ENCODE data around the gene LMF1. TPM values are rescaled to one million over a fixed set of nuclear protein-coding genes. Genes with fewer than 3 reads are reported as not detected.

Gene LMF1
- polyA plus RNA-seq, 1 donor (not counting 4 experiments of a cell fraction or from before 2014, with no cell fraction given), result 3.1 TPM

DNA sequence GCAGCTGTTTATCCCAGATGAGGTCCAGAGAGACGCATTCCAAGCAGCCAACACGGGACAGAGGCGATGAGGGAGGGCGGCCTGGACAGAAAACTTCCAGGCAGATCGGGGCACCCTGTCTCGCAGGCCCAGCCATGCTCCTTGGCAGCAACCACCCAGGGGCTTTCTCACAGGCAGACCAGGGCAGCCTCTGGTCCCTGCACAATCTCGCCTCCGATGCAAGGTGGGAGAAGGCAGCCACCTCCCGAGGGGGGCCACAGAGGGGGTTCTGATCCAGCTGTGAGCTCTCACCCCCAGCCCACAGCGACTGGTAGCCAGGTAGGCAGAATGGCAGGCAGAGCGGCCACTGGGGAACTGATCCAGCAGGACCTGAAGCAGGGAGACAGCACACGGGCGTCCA is 48.7 kb downstream of the LMF1 start:
- Histone ChIP-seq H4K20me1 (ENCODE audit: control insufficient read depth, extremely low read depth, insufficient read depth, low read length) (no peaks in the 10 kb centered on the region), H3K4me2 (ENCODE audit: control insufficient read depth, extremely low read depth, insufficient read depth, low read depth, low read length) (no peak overlapping the region), H3K27me3 (ENCODE audit: control insufficient read depth, extremely low read depth, insufficient read depth, low read length) (no peaks in the 10 kb centered on the region), H3K4me3 (ENCODE audit: control insufficient read depth in 2 of 3, extremely low read depth in 1 of 3, insufficient read depth in 2 of 3, low read depth in 1 of 3, low read length in 3 of 3) (no peak overlapping the region), H3K79me2 (ENCODE audit: control insufficient read depth, insufficient read depth, low read length) (no peaks in the 10 kb centered on the region), H3K9me1 (ENCODE audit: control insufficient read depth, extremely low read depth, insufficient read depth, low read length) (no peaks in the 10 kb centered on the region), H3K9ac (ENCODE audit: control insufficient read depth, extremely low read depth, insufficient read depth, low read length) (no peak overlapping the region), H3K36me3 (ENCODE audit: control insufficient read depth in 2 of 2, extremely low read depth in 1 of 2, insufficient read depth in 2 of 2, low read length in 2 of 2) (no peaks in the 10 kb centered on the region), H3K27ac (ENCODE audit: control insufficient read depth, insufficient read depth, low read length) (no peak overlapping the region), H3K4me1 (ENCODE audit: control insufficient read depth, extremely low read depth, insufficient read depth, low read length) (no peaks in the 10 kb centered on the region), H2AFZ (ENCODE audit: control insufficient read depth, low read length) (no peak overlapping the region), H3K9me3 (ENCODE audit: control insufficient read depth, low read depth, low read length) (peaks cover 11% of the 10 kb centered on the region)
- TF ChIP-seq EZH2 (IDR thresholded peaks at IDR 0.05; ENCODE audit: low read length), result no peak
- TF ChIP-seq, protein P1, sequence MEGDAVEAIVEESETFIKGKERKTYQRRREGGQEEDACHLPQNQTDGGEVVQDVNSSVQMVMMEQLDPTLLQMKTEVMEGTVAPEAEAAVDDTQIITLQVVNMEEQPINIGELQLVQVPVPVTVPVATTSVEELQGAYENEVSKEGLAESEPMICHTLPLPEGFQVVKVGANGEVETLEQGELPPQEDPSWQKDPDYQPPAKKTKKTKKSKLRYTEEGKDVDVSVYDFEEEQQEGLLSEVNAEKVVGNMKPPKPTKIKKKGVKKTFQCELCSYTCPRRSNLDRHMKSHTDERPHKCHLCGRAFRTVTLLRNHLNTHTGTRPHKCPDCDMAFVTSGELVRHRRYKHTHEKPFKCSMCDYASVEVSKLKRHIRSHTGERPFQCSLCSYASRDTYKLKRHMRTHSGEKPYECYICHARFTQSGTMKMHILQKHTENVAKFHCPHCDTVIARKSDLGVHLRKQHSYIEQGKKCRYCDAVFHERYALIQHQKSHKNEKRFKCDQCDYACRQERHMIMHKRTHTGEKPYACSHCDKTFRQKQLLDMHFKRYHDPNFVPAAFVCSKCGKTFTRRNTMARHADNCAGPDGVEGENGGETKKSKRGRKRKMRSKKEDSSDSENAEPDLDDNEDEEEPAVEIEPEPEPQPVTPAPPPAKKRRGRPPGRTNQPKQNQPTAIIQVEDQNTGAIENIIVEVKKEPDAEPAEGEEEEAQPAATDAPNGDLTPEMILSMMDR (optimal IDR thresholded peaks at IDR 0.05 in 1 of 3, IDR thresholded peaks at IDR 0.05 in 1 of 3, conservative IDR thresholded peaks at IDR 0.05 in 1 of 3; ENCODE audit: extremely low read depth in 1 of 3, insufficient read depth in 2 of 3, low read length in 3 of 3), result no peak
- dilution Hi-C loops (cut with MboI; ENCODE audit: extremely low pct_ligation_motif_present, low sequenced_read_pairs), result no loop called here
- DNase-seq (ENCODE audit: low read depth, low spot score) (no peak), FAIRE-seq (no peak)

GRCh38 chr16:921321-921905 is 49.4 kb downstream of the LMF1 start:
- no peaks in the 10 kb centered on the region for H3K4me1 ChIP-seq (ENCODE audit: control insufficient read depth, extremely low read depth, insufficient read depth, low read length)
- no peaks in the 10 kb centered on the region for H3K79me2 ChIP-seq (ENCODE audit: control insufficient read depth, insufficient read depth, low read length)
- H3K27me3 ChIP-seq (ENCODE audit: control insufficient read depth, extremely low read depth, insufficient read depth, low read length), result no peaks in the 10 kb centered on the region
- no peak overlapping the region for H3K27ac ChIP-seq (ENCODE audit: control insufficient read depth, insufficient read depth, low read length)
- H3K9me3 ChIP-seq (ENCODE audit: control insufficient read depth, low read depth, low read length), result peaks cover 15% of the 10 kb centered on the region
- no peak for DNase-seq (ENCODE audit: low read depth, low spot score)
- TF ChIP-seq, protein P1 (optimal IDR thresholded peaks at IDR 0.05 in 1 of 3, IDR thresholded peaks at IDR 0.05 in 1 of 3, conservative IDR thresholded peaks at IDR 0.05 in 1 of 3; ENCODE audit: extremely low read depth in 1 of 3, insufficient read depth in 2 of 3, low read length in 3 of 3), result no peak
- no peak for TF ChIP-seq EZH2 (IDR thresholded peaks at IDR 0.05; ENCODE audit: low read length)
- H3K4me2 ChIP-seq (ENCODE audit: control insufficient read depth, extremely low read depth, insufficient read depth, low read depth, low read length), result no peak overlapping the region
- H2AFZ ChIP-seq (ENCODE audit: control insufficient read depth, low read length), result no peak overlapping the region
- H3K9ac ChIP-seq (ENCODE audit: control insufficient read depth, extremely low read depth, insufficient read depth, low read length), result no peak overlapping the region
- H3K36me3 ChIP-seq (ENCODE audit: control insufficient read depth in 2 of 2, extremely low read depth in 1 of 2, insufficient read depth in 2 of 2, low read length in 2 of 2), result no peaks in the 10 kb centered on the region
- H3K9me1 ChIP-seq (ENCODE audit: control insufficient read depth, extremely low read depth, insufficient read depth, low read length), result no peaks in the 10 kb centered on the region
- no peaks in the 10 kb centered on the region for H4K20me1 ChIP-seq (ENCODE audit: control insufficient read depth, extremely low read depth, insufficient read depth, low read length)
- H3K4me3 ChIP-seq (ENCODE audit: control insufficient read depth in 2 of 3, extremely low read depth in 1 of 3, insufficient read depth in 2 of 3, low read depth in 1 of 3, low read length in 3 of 3), result no peak overlapping the region
- dilution Hi-C loops (cut with MboI; ENCODE audit: extremely low pct_ligation_motif_present, low sequenced_read_pairs), result no loop called here
- no peak for FAIRE-seq

Data from keratinocyte (primary cell).